ENCODE measurements around the gene EARS2.
"Not testable (repeated sequence)": the region's sequence is repeated elsewhere in the genome, so short reads cannot be mapped to it uniquely, and the experiment has no call there.

The EARS2 gene

DNA sequence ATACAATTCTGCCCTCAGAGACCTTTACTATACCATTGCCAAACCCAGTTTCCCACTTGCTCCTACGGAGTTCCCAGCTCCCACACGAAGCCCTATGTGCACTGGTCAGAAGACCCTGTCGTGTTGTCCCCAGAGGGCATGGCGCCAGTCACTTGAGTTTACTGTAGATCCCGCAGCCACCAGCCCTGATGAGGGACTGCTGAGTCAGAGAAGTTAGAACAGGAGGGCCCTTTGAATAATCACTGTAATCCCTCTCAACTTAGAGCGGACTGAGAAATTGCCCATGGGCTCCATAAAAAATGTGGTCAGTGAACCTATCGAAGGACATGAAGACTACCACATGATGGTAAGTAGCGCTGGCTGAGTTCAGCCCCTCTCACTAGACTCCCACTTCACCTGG lies 9.6 kb upstream of the EARS2 start:
- DNase-seq = no peak

- DNase-seq = no peak
These were observed 7.6 kb upstream of the EARS2 start for GRCh38 chr16:23564575-23565363.

GRCh38 chr16:23563186-23563585 lies 6.0 kb upstream of the EARS2 start:
- DNase-seq = no peak

GRCh38 chr16:23562505-23562904 lies 5.4 kb upstream of the EARS2 start:
- DNase-seq = no peak

DNA sequence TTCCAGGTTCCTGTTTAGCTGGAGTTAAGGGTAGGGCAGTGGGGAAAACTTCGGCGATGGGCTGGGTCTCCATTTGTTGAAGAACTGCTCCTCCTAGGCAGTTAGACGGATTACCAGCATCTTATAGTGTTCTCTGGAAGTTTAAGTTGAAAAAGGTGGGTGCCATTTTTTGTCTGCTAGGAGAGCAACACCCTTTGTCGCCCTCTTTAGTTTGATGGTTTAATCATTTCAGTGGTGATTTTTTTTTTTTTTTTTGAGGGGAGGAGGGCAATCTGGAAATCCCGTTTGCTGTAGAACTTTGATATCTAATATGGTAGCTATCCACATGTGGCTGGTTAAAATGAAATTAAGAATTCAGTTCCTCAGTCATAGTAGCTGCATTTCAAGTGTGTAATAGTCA lies 4.4 kb upstream of the EARS2 start:
- no peak for DNase-seq

GRCh38 chr16:23557779-23558702 lies 891 bp upstream of the EARS2 start:
- DNase-seq = no peak

- no peak for DNase-seq
These were observed 2.6 kb downstream of the EARS2 start for GRCh38 chr16:23554536-23554935.

- no peak for DNase-seq
These were observed 5.0 kb downstream of the EARS2 start for GRCh38 chr16:23552161-23552560.

GRCh38 chr16:23549938-23550337 lies 7.2 kb downstream of the EARS2 start:
- no peak for DNase-seq

GRCh38 chr16:23544436-23544835 lies 12.7 kb downstream of the EARS2 start:
- no peak for DNase-seq

GRCh38 chr16:23540817-23541178 lies 16.4 kb downstream of the EARS2 start:
- not testable (repeated sequence) for DNase-seq

- no peak for DNase-seq
These were observed 16.9 kb downstream of the EARS2 start for GRCh38 chr16:23539984-23540816.

DNA sequence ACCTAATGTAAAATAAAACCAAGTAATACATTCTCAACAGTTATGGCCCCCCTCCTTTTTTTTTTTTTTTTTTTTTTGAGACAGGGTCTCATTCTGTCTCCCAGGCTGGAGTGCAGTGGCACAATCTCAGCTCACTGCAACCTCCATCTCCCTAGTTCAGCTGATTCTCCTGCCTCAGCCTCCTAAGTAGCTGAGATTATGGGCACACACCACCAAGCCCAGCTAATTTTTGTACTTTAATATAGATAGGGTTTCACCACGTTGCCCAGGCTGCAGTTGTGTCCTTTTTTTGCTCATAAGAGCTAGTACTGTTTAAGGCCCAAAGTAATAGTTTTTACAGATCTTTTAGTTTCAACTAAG lies 18.3 kb downstream of the EARS2 start:
- no peak for DNase-seq

GRCh38 chr16:23537390-23537789 lies 19.8 kb downstream of the EARS2 start:
- DNase-seq = no peak

DNA sequence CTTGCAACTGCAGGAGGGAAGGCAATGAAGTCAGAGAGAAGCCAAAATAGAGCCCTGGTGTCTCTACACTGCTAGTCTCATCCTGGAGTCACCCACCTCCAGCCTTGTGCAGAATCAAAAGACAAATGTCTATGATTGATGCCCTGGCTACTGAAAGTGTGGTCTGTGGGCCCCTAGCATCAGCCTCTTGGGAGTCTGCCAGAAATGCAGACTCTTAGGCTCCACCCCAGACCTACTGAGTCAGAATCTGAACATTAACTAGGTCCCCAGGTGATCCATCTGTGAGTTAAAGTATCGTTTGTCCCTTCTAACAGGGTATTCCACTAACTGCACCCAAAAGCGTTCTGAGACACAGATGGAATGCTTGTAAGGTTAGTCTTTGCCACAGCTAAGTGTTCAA lies 21.2 kb downstream of the EARS2 start:
- DNase-seq = no peak

DNA sequence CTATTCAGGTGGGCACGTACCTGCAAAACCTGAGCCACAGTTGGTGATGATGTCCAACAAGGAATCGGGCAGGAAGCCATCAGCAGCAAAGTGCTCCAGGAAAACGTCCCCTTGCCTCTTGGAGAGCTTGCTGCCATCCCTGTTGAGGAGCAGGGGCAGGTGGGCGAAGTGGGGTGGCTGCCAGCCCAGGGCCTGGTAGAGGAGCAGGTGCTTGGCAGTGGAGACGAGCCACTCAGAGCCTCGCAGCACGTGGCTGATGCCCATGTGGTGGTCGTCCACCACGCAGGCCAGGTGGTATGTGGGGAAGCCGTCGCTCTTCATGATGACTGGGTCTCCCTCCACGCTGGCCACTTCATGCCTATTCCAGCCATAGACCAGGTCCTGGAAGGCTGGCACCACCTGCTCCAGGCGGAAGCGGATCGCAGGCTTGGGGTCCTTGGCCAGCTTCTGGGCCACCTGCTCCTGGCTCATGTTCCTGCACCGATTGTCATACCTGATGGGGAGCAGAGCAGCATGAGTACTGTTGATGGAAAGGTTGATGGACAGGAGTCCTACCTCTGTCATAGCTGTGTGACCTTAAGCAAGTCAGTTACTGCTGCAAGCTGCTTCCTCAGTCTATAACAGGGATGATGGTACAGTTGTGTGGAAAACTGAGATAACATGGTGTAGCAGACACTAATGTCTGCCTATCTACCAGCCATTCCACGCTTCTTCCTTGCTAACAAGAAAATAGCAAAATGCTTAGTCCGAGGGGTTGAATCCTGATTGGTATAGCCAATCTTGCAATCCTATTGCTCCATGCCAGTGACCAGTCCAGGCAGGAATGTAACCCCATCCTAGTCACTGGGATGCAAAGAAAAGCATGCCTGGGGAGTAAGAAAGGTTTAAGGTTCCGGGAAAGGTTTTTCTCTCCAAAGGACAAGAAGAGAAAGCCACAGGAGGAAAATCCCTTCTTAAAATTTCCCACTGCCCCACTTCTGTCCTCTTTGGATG lies 22.0 kb downstream of the EARS2 start:
- no peak for DNase-seq

DNA sequence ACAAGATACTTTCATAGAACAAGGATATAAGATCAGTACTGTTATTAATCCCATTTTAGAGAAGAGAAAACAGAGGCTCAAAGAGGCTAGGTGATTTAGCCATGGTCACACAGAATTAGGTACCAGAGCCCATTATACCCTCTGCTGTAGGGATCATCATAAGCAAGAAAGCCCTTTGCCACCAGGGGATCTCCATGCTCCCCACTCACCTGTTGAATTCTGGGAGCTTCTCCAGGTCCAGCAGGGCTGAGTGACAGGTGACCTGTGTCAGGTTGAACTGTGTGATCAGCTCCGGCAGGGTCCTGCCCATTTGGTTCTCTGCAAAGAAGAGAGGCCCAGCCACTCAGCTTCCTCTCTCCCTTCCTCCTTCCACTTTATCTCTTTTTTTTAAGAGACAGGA lies 24.7 kb downstream of the EARS2 start:
- no peak for DNase-seq

DNA sequence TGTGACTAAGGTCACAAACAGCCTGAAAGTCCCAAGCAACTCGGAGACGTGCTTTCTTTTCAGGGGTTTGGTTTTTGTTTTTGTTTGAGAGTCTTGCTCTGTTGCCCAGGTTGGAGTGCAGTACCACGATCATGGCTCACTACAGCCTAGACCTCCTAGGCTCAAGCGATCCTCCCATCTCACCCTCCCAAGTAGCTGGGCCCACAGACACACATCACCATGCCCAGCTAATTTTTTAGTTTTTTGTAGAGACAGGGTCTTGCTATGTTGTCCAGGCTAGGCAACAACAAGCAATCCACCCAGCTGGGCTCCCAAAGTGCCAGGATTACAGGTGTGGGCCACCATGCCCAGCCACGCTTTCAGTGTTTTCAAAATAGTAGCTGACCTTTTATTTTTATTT lies 27.1 kb downstream of the EARS2 start:
- DNase-seq = no peak

GRCh38 chr16:23528644-23529310 lies 28.4 kb downstream of the EARS2 start:
- no peak for DNase-seq

DNA sequence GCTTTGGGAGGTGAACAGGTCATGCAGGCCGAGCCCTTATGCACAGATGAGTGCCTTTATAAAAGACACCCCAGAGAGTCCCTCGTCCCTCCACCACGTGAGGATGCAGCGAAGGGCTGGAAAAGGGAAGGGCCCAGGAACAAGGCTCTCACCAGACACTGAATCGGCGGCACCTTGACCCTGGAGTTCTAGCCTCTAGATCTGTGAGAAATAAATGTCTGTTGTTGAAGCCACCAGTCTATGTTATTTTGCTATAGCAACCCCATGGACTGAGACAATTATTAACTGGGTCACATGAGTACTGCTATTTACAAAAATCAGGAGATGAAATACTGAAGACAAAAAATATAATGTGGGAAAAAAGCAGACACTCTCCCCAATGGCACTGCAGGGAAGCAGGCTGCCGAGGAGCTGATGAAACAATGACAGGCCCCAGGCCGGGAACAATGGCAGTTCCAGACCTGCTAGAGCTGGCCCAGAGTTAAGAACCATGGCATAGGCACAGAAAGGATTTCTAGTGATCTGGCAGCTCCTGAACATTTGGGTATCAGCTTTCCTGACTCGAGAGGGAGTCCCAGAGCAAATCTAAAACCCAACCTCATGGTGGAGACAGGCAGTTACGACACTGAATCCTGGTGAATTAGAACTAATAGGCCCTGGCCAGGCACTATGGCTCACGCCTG lies 29.0 kb downstream of the EARS2 start:
- no peak for DNase-seq

- DNase-seq = no peak
These were observed 32.3 kb downstream of the EARS2 start for GRCh38 chr16:23524886-23525285.

Measured in islet precursor cell (in vitro differentiated cells).